NOMO-1 treated with dmso at 0.1 percent for 144 hours (cell line): ENCODE measurements around the gene CACNA1S.

Source experiments
- DNase-seq: peaks from one replicate; lab custom pipeline; 2025; ENCODE audit not compliant: unreplicated experiment; lab: John Stamatoyannopoulos, UW

Gene CACNA1S

DNA sequence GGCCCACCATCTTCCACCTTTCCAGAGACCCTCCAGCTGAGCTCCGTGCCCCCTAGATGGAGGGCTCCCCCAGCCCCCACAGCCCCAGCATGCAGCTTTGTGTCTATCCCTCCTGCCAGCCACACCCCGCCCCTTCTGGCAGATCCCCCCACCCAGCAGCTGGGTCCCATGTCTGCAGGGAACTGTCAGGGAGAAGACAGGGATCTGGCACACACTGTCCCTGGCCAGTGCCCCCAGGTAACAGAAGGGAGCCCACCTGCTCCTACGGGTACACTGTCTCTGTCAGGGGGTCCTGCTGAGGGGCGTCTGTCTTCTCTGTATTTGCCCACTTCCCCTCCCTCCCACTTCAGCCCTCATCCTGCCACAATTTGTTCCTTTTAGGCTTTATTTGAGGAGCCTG is 77.6 kb downstream of the CACNA1S start:
- no peak for DNase-seq

- DNase-seq = no peak
Measured at GRCh38 chr1:201032408-201032807, 79.8 kb downstream of the CACNA1S start.

DNA sequence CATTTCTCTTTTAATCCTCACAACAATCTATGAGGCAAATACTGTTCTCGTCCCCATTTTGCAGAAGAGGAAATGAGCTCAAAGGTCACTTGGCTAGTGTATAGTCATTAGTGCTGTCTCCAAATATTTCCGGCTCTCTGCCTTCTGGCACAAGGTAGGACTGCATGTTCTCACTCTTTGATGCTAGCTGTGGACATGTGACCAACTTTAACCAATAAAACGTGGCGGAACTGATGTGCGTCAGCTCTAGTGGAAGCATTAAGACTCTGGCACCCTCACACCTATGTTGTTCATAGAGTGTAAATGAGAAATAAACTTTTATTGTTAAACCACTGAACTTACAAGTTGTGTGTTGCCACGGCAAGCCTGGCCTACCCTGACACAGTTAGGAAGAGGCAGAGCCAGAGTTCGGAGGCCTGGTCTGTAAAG is 83.8 kb downstream of the CACNA1S start:
- DNase-seq = peak; percentile 82

- DNase-seq = peak; percentile 34
Measured at GRCh38 chr1:201026836-201027235, 85.4 kb downstream of the CACNA1S start.

DNA sequence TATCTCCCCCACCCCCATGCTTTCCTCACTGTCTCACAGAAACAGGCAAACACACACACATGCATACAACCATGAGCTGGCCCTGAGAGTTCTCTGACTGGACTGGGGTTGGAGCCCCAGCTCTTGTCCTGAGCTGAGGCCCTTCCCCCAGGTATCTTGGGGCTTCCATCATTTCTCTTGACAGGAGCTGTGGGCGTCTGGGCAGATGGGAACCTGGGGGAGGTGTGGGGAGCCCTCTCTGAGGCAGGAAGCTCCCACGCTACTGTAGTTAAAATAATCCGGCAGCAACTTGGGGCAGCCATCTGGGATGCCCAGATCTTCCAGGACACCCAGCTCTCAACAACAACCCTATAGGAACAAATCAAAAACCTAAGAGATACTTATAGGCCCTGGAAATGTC is 86.0 kb downstream of the CACNA1S start:
- no peak for DNase-seq

- peak; percentile 22 for DNase-seq
Measured at GRCh38 chr1:201025571-201026002, 86.6 kb downstream of the CACNA1S start.

DNA sequence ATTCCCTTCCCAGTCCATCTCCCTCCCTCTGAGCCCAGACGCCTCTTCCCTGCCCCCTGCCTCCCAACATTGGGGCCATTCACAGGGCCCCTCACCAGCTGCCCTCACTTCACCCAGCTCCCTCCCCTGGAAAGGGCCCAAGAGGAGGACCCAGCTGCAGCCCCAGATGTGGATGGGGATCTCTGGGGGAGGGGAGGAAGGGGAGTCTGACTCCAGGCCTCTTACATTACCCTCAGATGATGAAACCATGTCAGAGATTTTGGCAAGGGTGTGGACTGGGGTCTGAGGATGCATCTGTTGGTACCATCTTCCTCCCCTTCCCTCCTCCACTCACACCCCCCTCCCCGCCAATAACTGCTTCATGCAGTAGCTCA is 87.6 kb downstream of the CACNA1S start:
- no peak for DNase-seq

DNA sequence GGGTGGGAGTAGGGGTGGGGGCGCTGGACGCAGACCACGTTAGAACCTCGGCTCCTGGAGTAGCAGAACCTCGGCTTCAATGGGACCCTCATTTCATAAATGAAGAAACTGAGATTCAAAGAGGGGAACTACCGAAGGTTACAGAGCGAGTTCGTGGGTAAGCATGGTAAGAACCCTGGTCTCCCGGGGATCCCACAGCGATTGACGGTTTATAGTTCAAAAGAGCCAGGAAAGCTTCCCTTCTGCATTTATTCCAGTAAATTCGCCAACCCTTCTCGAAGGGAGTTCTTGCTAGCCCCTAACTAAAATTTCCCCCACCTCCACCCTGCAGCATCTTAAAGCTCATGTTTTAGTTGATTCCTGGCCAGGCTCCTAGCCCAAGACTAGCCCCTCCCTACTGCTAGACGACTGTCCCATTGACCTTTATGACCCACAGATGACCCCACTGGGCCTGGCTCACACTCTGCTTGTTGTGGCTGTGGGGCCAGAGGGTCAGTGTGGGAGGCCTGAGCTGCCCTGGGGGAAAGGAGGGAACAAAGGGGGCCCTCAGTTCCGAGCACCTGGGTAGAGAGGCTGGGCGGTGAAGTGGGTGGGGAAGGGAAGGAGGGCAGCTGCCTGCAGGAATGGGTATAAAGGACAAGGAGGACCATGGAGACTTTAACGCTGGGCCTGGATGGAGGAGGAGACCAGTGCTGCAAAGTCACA is 88.2 kb downstream of the CACNA1S start:
- no peak for DNase-seq

DNA sequence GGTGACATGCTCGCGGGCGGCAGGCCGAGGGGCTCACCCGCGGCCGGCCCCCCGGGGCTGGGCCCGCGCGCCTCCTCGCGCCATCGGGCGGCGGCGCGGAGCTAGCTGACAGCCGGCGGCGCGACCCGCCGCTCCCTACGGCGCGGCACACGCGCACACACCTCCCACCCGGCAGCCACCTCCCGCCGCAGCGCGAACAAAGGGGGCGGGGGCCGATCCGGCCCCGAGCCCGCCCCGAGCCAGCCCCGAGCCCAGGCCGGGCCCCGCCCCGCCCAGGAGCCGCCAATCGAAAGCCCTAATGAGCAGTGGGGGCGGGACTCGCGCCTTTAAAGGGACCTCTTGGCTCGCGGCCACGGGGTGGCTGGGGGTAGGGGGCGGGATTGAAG is 88.7 kb downstream of the CACNA1S start, which contains the start of gene KIF21B:
Gene KIF21B, minus strand, starts transcription at position 198 of the 386 bp plus-strand sequence. CDS start 331 bp downstream, outside the sequence.
- peak; percentile 77 for DNase-seq

GRCh38 chr1:201022820-201023516 is 89.3 kb downstream of the CACNA1S start:
- peak; percentile 30 for DNase-seq

DNA sequence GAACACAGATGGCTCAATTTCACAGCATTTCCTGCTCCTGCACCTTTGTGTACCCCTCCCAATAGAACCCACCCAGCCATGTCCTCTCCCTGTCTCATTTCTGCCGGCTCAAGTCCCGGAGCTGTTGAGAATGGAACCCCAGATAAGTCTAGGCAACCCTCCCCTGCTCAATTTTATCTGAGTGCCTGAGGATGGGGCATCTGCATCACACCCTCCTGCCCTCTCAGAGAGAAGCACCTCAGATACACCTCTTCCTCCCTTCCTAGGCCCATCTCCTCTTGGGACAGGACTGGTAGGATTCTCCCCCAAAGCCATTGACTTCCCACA is 89.8 kb downstream of the CACNA1S start:
- no peak for DNase-seq

DNA sequence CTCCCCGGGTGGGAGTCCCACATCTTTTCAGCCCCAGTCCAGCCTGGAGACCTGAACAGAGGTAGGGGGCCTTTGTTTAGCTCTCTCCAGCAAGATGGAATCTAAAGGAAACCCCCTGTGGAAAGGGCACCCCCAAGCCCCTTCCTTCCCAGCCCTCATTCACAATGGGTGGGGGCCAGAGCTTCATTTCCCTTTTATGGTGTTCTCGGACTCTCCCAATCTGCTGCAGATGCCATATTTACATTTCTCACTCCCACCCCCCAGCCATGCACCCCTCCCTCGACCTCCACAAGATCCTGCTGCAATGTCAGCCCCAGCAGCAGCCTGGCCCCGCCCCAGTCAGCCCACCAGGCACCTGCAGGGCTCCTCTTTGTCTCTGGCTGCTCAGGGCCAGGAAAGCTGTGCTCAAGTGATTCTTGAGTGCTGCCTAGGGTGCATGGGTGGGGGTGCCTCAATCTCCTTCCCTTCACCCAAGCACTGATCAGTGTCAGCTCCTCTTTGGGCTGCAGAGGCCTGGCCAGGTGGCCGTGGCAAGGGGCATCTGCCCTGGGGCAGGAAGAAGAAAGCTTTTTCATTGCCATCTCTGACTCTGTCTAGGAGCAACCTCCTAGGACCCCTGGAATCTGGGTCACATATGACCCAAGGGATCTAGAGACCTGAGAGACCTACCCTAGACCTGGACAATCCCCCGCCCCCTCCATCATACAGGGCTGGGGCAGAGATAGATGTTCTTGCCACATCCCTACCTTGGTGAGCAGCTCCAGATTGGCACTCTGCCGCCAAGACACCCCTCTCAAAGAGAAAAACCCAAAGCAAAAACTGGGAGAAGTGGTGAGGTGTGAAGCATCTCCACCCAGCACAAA is 90.4 kb downstream of the CACNA1S start:
- DNase-seq = no peak

DNA sequence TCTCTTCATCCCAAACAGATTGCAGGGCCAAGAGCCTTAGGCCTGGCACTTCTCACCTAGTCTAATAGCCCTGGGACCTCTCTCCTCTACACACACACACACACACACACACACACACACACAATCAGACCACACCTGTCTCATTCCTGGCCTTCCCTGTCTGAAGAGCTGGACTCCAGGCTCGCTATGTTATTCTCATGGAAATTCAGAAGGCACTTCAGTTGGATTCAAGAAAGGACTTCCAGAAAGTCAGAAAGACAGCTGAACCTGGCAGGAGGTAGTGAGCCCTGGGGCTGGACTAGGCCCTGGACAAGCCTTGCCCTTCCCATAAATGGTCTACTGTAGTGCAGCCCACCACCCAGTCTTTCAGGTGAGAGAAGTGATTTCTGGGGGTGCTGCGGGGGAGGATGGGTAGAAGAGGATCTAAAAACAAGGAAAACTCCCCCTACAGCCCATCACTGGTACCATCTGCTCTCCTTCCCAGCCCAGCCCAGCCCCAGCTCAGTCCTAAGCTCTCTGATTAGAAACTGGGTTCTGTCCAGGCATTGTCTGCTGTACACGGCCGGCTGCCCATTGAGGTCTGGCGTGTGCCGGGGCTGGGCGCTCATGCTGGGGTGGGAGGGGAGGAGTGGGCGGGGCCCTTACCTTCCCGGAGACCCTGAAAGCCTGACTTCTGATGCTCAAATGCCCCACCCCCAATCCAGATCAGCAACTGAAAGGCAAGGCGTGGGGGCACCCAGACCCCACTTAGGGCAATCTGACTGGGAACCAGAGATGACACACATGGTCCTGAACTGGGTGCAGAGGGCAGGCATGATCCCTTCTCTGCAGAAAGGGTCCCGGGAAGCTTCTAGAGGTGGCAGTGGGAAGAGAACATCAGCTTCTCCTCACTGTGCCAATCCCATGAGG is 91.3 kb downstream of the CACNA1S start:
- DNase-seq = no peak

DNA sequence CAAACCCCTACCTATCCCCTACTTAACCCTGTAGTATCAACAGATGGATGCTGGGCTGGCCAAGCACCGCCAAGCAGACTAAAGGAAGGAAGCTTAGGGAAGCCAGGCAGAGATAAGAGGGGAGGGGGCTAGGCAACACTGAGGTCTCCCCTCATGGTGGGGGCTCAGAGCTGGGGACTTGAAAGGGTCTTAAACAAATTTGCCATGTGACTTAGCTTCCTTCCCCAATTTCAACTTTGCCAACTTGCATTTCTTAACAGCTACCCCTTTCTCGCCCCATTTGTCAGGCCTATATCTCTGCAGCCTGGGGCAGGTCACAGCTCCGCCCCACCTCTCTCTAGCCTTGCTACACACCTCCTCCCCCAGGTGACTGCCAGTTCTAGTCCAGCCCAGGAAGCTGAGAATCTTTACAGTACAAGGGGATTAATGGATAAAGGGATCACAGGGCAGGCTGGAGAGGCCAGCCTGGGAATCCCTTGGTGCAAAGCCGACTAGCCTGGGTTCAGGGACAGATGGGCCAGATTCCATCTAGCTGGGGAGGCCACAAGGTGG is 92.1 kb downstream of the CACNA1S start:
- DNase-seq = peak; percentile 39

DNA sequence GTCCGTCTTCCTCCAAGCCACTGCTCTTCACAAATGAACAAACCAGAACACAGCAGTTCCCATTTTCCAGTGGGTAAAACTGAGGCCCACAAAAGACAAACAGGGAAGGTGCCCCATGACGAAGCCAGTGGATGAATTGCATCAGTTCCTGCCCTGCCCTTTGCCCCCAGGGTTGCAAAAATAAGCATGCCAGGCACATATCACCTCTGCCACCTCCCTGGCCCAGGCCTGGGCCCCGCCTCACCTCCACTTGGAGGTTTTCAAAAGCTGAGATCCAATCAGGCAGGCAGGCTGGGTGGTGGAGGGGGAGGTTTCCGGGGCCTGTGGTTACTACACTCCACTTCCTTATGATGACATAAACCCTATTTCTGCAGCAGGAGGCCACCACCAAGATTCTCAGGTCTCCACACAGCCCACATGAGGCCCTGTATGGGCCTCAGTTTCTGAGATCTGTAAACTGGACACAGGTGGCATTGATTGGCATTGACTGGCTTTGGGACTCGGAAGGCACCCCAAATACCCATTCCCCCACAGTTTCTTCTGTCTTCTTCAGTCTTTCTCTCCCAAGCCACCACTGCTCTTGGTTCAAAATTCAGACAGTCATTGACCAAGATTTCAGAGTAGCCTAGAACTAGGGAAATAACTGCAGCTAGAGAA is 92.8 kb downstream of the CACNA1S start:
- DNase-seq = peak; percentile 94

DNA sequence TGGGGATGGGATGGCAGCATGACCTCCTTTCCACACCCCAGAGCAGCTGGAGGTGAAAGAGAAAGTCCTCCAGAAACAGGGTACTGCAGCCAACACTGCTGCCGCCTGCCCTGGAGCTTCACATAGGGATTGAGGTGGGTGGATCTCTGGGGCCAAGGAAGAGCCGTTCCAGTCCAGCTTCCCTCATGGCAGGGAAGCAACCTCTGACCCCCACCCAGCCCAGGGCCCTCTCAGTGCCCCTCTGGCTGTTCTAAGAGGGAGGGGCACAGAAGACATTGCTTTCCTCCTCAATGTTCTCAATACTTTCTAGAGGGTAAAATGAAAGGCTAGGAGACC is 94.4 kb downstream of the CACNA1S start:
- no peak for DNase-seq

DNA sequence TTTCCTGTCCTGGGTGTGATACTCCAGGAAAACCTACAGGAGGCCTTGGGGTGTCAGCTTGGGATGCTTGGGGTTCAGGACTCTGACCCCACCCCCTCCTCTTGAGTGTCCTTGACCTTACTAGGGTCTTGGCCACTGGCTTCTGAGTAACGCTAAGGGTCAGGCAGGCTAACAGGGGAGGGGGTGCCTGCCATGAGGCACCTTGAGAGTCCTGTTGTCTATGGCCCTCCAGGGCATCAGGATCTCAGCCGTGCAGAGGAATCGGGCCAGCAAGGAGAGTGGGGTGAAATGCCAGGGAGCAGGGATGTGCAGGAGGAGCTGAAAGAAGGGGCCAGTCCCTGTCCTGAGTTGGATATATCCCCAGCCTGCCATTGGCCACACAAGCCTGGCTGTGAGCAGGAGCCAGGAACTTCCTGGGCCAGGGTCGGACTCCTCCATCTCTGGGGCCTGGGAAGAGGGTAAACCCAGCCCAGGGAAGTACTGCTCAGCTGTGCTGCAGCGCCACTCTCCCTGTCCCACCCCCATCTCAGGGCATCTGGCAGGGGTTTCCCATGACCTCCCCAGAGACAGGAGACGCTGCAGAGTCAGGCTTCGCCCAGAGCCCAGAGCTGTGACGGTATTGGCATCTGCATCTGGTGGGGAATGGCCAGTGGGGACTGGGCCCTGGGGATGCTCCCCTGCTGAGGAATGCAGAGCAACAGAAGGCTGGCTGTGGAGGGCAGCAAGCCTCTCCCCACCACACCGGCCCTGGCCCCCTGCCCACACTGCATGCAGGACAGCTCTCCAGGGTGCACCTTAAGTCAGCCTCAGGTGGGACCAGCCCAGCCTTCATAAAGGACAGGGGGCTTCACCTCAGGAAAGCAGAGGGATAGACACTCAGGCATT is 95.0 kb downstream of the CACNA1S start:
- no peak for DNase-seq

DNA sequence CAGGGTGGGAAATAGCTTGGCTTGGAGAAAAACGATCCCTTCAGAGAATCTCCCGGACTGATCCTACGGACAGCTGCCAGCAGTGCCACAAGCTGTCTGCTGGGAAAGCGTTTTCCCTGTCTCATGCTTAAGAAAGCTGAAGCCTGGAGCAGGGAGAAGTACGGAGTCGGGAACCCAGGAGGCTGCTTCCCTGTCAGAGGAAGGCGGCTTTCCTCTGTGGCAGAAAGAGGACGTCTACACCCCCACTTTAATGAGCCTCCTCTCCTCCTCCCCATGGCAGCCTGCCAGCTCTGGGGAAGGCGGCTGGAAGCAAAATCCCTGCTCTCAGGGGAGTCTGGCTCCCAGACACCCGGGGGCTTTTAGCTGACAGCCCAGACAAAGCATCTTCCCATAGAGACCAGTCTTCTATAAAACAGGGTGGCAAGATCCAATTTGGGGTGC is 96.0 kb downstream of the CACNA1S start:
- DNase-seq = no peak

GRCh38 chr1:201015551-201016091 is 96.6 kb downstream of the CACNA1S start:
- no peak for DNase-seq
